OCI-LY1 (cell line): ENCODE measurements around the gene TTC19.

ENCODE experiments used
- H2AFZ ChIP-seq: fragments of 200-600 bp; sonication (generic), shearing (Covaris generic); 2 replicates; pipeline ENCODE4 v1.6.0; 2014; ENCODE audit warnings: antibody characterized with exemption, mild to moderate bottlenecking, low read length
- H3F3A ChIP-seq: fragments of 200-600 bp; sonication (generic), shearing (Covaris generic); 2 replicates; pipeline ENCODE4 v1.6.0; 2014; ENCODE audit warnings: mild to moderate bottlenecking, antibody characterized with exemption, low read length, moderate library complexity; ENCODE audit not compliant: insufficient read depth
- H3K27ac ChIP-seq: fragments of 200-600 bp; sonication (generic); 2 replicates; pipeline ENCODE4 v1.5.1; 2014; ENCODE audit warnings: low read length, mixed run types, mild to moderate bottlenecking, low read depth; ENCODE audit not compliant: poor library complexity, severe bottlenecking
- H3K27me3 ChIP-seq: fragments of 200-600 bp; sonication (generic); 2 replicates; pipeline ENCODE4 v1.6.0; 2014; ENCODE audit warnings: antibody characterized with exemption, mild to moderate bottlenecking, low read length, moderate library complexity; ENCODE audit not compliant: insufficient read depth
- H3K36me3 ChIP-seq: fragments of 200-600 bp; sonication (generic); 2 replicates; pipeline ENCODE4 v1.6.1; 2014; ENCODE audit warnings: mild to moderate bottlenecking, antibody characterized with exemption, low read length, moderate library complexity, mixed read lengths; ENCODE audit not compliant: insufficient read depth
- H3K4me1 ChIP-seq: fragments of 200-600 bp; sonication (generic); 2 replicates; pipeline ENCODE4 v1.5.1; 2014; ENCODE audit warnings: mild to moderate bottlenecking, low read length, moderate library complexity; ENCODE audit not compliant: insufficient read depth, severe bottlenecking
- H3K4me2 ChIP-seq: fragments of 200-600 bp; sonication (generic), shearing (Covaris generic); 2 replicates; pipeline ENCODE4 v1.6.1; 2014; ENCODE audit warnings: low read length
- H3K4me3 ChIP-seq: fragments of 200-600 bp; sonication (generic); 2 replicates; pipeline ENCODE4 v1.5.1; 2014; ENCODE audit warnings: low read length, low read depth, mild to moderate bottlenecking, mixed read lengths; ENCODE audit not compliant: poor library complexity, severe bottlenecking
- H3K79me2 ChIP-seq: fragments of 200-600 bp; shearing (Covaris generic); 2 replicates; pipeline ENCODE4 v1.6.1; 2016; ENCODE audit warnings: mixed run types, low read length, mixed read lengths; ENCODE audit not compliant: insufficient read depth
- H3K9ac ChIP-seq: fragments of 200-600 bp; sonication (generic), shearing (Covaris generic); 2 replicates; pipeline ENCODE4 v1.6.1; 2014; ENCODE audit warnings: mild to moderate bottlenecking, low read length, mixed read lengths
- H3K9me2 ChIP-seq: fragments of 200-600 bp; sonication (generic), shearing (Covaris generic); 2 replicates; pipeline ENCODE4 v1.6.1; 2014; ENCODE audit warnings: low read depth, mild to moderate bottlenecking, low read length, mixed read lengths
- H3K9me3 ChIP-seq: fragments of 200-600 bp; shearing (Covaris generic); 2 replicates; pipeline ENCODE4 v1.6.1; 2014; ENCODE audit warnings: low read length, mixed read lengths
- H4K20me1 ChIP-seq: fragments of 200-600 bp; sonication (generic), shearing (Covaris generic); 2 replicates; pipeline ENCODE4 v1.6.0; 2016; ENCODE audit warnings: mild to moderate bottlenecking, low read length; ENCODE audit not compliant: insufficient read depth
- CTCF ChIP-seq: fragments of 200-600 bp; sonication (generic), shearing (Covaris generic); IDR thresholded peaks from 2 replicates; pipeline ENCODE4 v1.5.1; 2017; ENCODE audit warnings: mild to moderate bottlenecking, antibody characterized with exemption, low read length, moderate library complexity, mixed read lengths
- EZH2 ChIP-seq: fragments of 200-600 bp; sonication (generic), shearing (Covaris generic); IDR thresholded peaks from 2 replicates; pipeline ENCODE4 v1.8.0; 2017; ENCODE audit warnings: borderline replicate concordance, mixed run types, mild to moderate bottlenecking, antibody characterized with exemption, low read length, moderate library complexity, mixed read lengths

Gene TTC19

GRCh38 chr17:16044487-16044886, 44.9 kb downstream of the TTC19 start:
- no peaks in the 10 kb centered on the region for H4K20me1 ChIP-seq
- no peak overlapping the region for H3K9ac ChIP-seq
- no peak overlapping the region for H2AFZ ChIP-seq
- no peak for TF ChIP-seq CTCF
- TF ChIP-seq EZH2, result no peak
- H3K36me3 ChIP-seq, result peaks cover 65% of the 10 kb centered on the region
- no peak overlapping the region for H3K4me3 ChIP-seq
- no peaks in the 10 kb centered on the region for H3K4me1 ChIP-seq
- no peaks in the 10 kb centered on the region for H3F3A ChIP-seq
- no peaks in the 10 kb centered on the region for H3K9me2 ChIP-seq
- H3K4me2 ChIP-seq, result no peak overlapping the region
- no peaks in the 10 kb centered on the region for H3K27me3 ChIP-seq
- H3K9me3 ChIP-seq, result no peaks in the 10 kb centered on the region
- no peaks in the 10 kb centered on the region for H3K79me2 ChIP-seq
- no peak overlapping the region for H3K27ac ChIP-seq

- no peak overlapping the region for H3K9ac ChIP-seq
- H3K9me2 ChIP-seq, result no peaks in the 10 kb centered on the region
- H3F3A ChIP-seq, result no peaks in the 10 kb centered on the region
- no peak overlapping the region for H2AFZ ChIP-seq
- H3K79me2 ChIP-seq, result no peaks in the 10 kb centered on the region
- H3K4me3 ChIP-seq, result no peak overlapping the region
- H3K27ac ChIP-seq, result no peak overlapping the region
- no peaks in the 10 kb centered on the region for H4K20me1 ChIP-seq
- no peaks in the 10 kb centered on the region for H3K27me3 ChIP-seq
- TF ChIP-seq CTCF (no peak), EZH2 (no peak)
- peaks cover 67% of the 10 kb centered on the region for H3K36me3 ChIP-seq
- no peaks in the 10 kb centered on the region for H3K9me3 ChIP-seq
- H3K4me2 ChIP-seq, result no peak overlapping the region
- H3K4me1 ChIP-seq, result no peaks in the 10 kb centered on the region
Observed at GRCh38 chr17:16046966-16047365, 47.3 kb downstream of the TTC19 start.

- Histone ChIP-seq H3K4me3 (no peak overlapping the region), H3K4me1 (no peaks in the 10 kb centered on the region), H3K9ac (no peak overlapping the region), H4K20me1 (no peaks in the 10 kb centered on the region), H3K9me2 (no peaks in the 10 kb centered on the region), H3K4me2 (no peak overlapping the region), H2AFZ (no peak overlapping the region), H3K27ac (no peak overlapping the region), H3K79me2 (no peaks in the 10 kb centered on the region), H3F3A (no peaks in the 10 kb centered on the region), H3K36me3 (peaks cover 65% of the 10 kb centered on the region), H3K9me3 (no peaks in the 10 kb centered on the region), H3K27me3 (no peaks in the 10 kb centered on the region)
- TF ChIP-seq EZH2, result no peak
- no peak for TF ChIP-seq CTCF
Observed at GRCh38 chr17:16048811-16049449, 49.3 kb downstream of the TTC19 start.
